ENCODE data around the gene EID1.
"Not testable (repeated sequence)": the region's sequence is repeated elsewhere in the genome, so short reads cannot be mapped to it uniquely, and the experiment has no call there.

EID1 gene

GRCh38 chr15:48877630-48878595 is at the start of gene EID1:
Gene EID1, plus strand, starts transcription at chr15:48878134. Its CDS starts 43 bp downstream, at chr15:48878177.
- DNase-seq = peak; percentile 90

- DNase-seq = no peak
These were observed 49.5 kb upstream of the EID1 start for GRCh38 chr15:48828471-48828870.

- no peak for DNase-seq
These were observed 49.0 kb upstream of the EID1 start for GRCh38 chr15:48828906-48829305.

- no peak for DNase-seq
These were observed 45.3 kb upstream of the EID1 start for GRCh38 chr15:48832648-48833047.

GRCh38 chr15:48833526-48834239 is 44.3 kb upstream of the EID1 start:
- DNase-seq = no peak

GRCh38 chr15:48834756-48835155 is 43.2 kb upstream of the EID1 start:
- DNase-seq = no peak

GRCh38 chr15:48842501-48842900 is 35.4 kb upstream of the EID1 start:
- DNase-seq = no peak

GRCh38 chr15:48845123-48845522 is 32.8 kb upstream of the EID1 start:
- no peak for DNase-seq

- DNase-seq = no peak
These were observed 27.3 kb upstream of the EID1 start for GRCh38 chr15:48850648-48851047.

- DNase-seq = no peak
These were observed 26.0 kb upstream of the EID1 start for GRCh38 chr15:48851956-48852355.

- not testable (repeated sequence) for DNase-seq
These were observed 23.5 kb upstream of the EID1 start for GRCh38 chr15:48854434-48854833.

- peak; percentile 19 for DNase-seq
These were observed 22.2 kb upstream of the EID1 start for GRCh38 chr15:48855501-48856440.

- no peak for DNase-seq
These were observed 21.0 kb upstream of the EID1 start for GRCh38 chr15:48856942-48857341.

- DNase-seq = no peak
These were observed 19.5 kb upstream of the EID1 start for GRCh38 chr15:48858401-48858800.

- no peak for DNase-seq
These were observed 18.5 kb upstream of the EID1 start for GRCh38 chr15:48859426-48859825.

- DNase-seq = peak; percentile 57
These were observed 16.0 kb upstream of the EID1 start for GRCh38 chr15:48861813-48862431.

GRCh38 chr15:48862705-48863104 is 15.2 kb upstream of the EID1 start:
- no peak for DNase-seq

- no peak for DNase-seq
These were observed 12.4 kb upstream of the EID1 start for GRCh38 chr15:48865370-48866079.

- no peak for DNase-seq
These were observed 11.8 kb upstream of the EID1 start for GRCh38 chr15:48866141-48866563.

- no peak for DNase-seq
These were observed 9.9 kb upstream of the EID1 start for GRCh38 chr15:48868023-48868422.

- DNase-seq = peak; percentile 49
These were observed 9.4 kb upstream of the EID1 start for GRCh38 chr15:48868536-48868935.

- no peak for DNase-seq
These were observed 8.0 kb upstream of the EID1 start for GRCh38 chr15:48869966-48870365.
